SK-MEL-5 (cell line): ENCODE data around the gene BRPF1. TPM values are rescaled to one million over a fixed set of nuclear protein-coding genes. Genes with fewer than 3 reads are reported as not detected.

ENCODE experiments used
- DNase-seq: peaks from one replicate; pipeline ENCODE4 v3.0.0-alpha.2; 2016; ENCODE audit warnings: low read depth, low spot score
- in situ Hi-C: cut with HindIII; loops from 2 replicates; pipeline ENCODE4 v1.10.0; 2016; ENCODE audit warnings: low sequenced_read_pairs, high pct_unique_total_duplicates, low pct_unique_long_range_greater_than_20kb
- polyA plus RNA-seq, 2 experiments: library from polyadenylated mRNA; depleted of rRNA; stranded (reverse); fragments of >200 nt; gene quantifications; 2 replicates each; pipeline ENCODE4 v1.2.3, GENCODE V29; 2015
- total RNA-seq: library from RNA; depleted of rRNA; stranded (reverse); fragments of >200 nt; shearing (Covaris generic); gene quantifications from 2 replicates; pipeline ENCODE4 v1.2.3, GENCODE V29; 2014; rRNA removed

BRPF1 gene
- 17.7 and 18.8 TPM in 2 replicates for total RNA-seq
- 19.4 and 25.8 TPM in 2 replicates for polyA plus RNA-seq (2015; cell fraction: cytosol; rRNA removed)
- 28.1 and 36.4 TPM in 2 replicates for polyA plus RNA-seq (2015; cell fraction: nucleus; rRNA removed)

GRCh38 chr3:9731206-9732079 is at the start of gene BRPF1:
Gene BRPF1 (plus strand): TSS chr3:9731735. CDS start chr3:9734141, 2,406 bp downstream.
- in situ Hi-C loops = no loop called here
- peak; percentile 98 for DNase-seq

- in situ Hi-C loops = no loop called here
- DNase-seq = no peak
Measured at GRCh38 chr3:9682096-9682495, 49.4 kb upstream of the BRPF1 start.

- in situ Hi-C loops = no loop called here
- no peak for DNase-seq
Measured at GRCh38 chr3:9683426-9683825, 48.1 kb upstream of the BRPF1 start.

- in situ Hi-C loops = no loop called here
- no peak for DNase-seq
Measured at GRCh38 chr3:9685216-9686049, 46.1 kb upstream of the BRPF1 start.

GRCh38 chr3:9686050-9686550 is 45.4 kb upstream of the BRPF1 start:
- no peak for DNase-seq
- in situ Hi-C loops = no loop called here

GRCh38 chr3:9686703-9687102 is 44.8 kb upstream of the BRPF1 start:
- in situ Hi-C loops = no loop called here
- DNase-seq = no peak

GRCh38 chr3:9687514-9687913 is 44.0 kb upstream of the BRPF1 start:
- in situ Hi-C loops = no loop called here
- no peak for DNase-seq

- in situ Hi-C loops = no loop called here
- DNase-seq = no peak
Measured at GRCh38 chr3:9688961-9689360, 42.6 kb upstream of the BRPF1 start.

GRCh38 chr3:9689757-9690156 is 41.8 kb upstream of the BRPF1 start:
- DNase-seq = no peak
- in situ Hi-C loops = no loop called here

GRCh38 chr3:9690451-9691450 is 40.8 kb upstream of the BRPF1 start:
- DNase-seq = no peak
- in situ Hi-C loops = no loop called here

GRCh38 chr3:9691636-9692035 is 39.9 kb upstream of the BRPF1 start:
- in situ Hi-C loops = no loop called here
- DNase-seq = no peak

GRCh38 chr3:9692416-9692815 is 39.1 kb upstream of the BRPF1 start:
- no peak for DNase-seq
- in situ Hi-C loops = no loop called here

GRCh38 chr3:9695345-9695744 is 36.2 kb upstream of the BRPF1 start:
- no peak for DNase-seq
- in situ Hi-C loops = no loop called here

- in situ Hi-C loops = no loop called here
Measured at GRCh38 chr3:9695746-9696145, 35.8 kb upstream of the BRPF1 start.

GRCh38 chr3:9696480-9697220 is 34.9 kb upstream of the BRPF1 start:
- in situ Hi-C loops = no loop called here
- DNase-seq = no peak

More at GRCh38 chr3:9695746-9696145, 35.8 kb upstream of the BRPF1 start:
- no peak for DNase-seq

- in situ Hi-C loops = no loop called here
- DNase-seq = no peak
Measured at GRCh38 chr3:9697892-9698291, 33.6 kb upstream of the BRPF1 start.
